C4-2B (cell line): ENCODE measurements around the gene PPP5C.

Experiments used
- CTCF ChIP-seq: fragments of 450-650 bp; conservative IDR thresholded peaks from 2 replicates; pipeline ENCODE4 v1.5.1; 2017; ENCODE audit warnings: mild to moderate bottlenecking
- ZFX ChIP-seq: fragments of 450-650 bp; IDR thresholded peaks from 2 replicates; pipeline ENCODE4 v1.6.1; 2017

GRCh38 chr19:46351241-46352041, 4.6 kb downstream of the PPP5C start:
- TF ChIP-seq CTCF = no peak
- no peak for TF ChIP-seq ZFX
